SK-N-SH treated with all-trans-retinoic acid at 6 μM for 48 hours (cell line): ENCODE data around the gene BCO2.

Experiments
- GLIS3 ChIP-seq: fragments of 250-450 bp; sonication (Bioruptor Pico); IDR thresholded peaks from 2 replicates; pipeline ENCODE4 v1.5.0; 2020; ENCODE audit warnings: mild to moderate bottlenecking, moderate library complexity
- RARB ChIP-seq: fragments of 250-450 bp; sonication (Bioruptor Pico); IDR thresholded peaks from 2 replicates; pipeline ENCODE4 v1.8.0; 2021; ENCODE audit warnings: mild to moderate bottlenecking, moderate library complexity
- TOX ChIP-seq: fragments of 250-450 bp; sonication (Bioruptor Pico); IDR thresholded peaks from 2 replicates; pipeline ENCODE4 v1.8.0; 2021; ENCODE audit warnings: mild to moderate bottlenecking, moderate library complexity, borderline replicate concordance
- ZFP30 ChIP-seq: fragments of 450-650 bp; formaldehyde crosslinking; IDR thresholded peaks from 2 replicates; pipeline ENCODE4 v1.5.0; 2022; ENCODE audit warnings: mild to moderate bottlenecking, moderate library complexity
- ZNF70 ChIP-seq: fragments of 450-650 bp; formaldehyde crosslinking; IDR thresholded peaks from 2 replicates; pipeline ENCODE4 v1.5.0; 2020; ENCODE audit warnings: mild to moderate bottlenecking, moderate library complexity
- TF ChIP-seq, protein P1 (sequence below): fragments of 250-450 bp; sonication (Bioruptor Pico); IDR thresholded peaks from 2 replicates; pipeline ENCODE4 v1.8.0; 2021; ENCODE audit warnings: low read depth, mild to moderate bottlenecking, moderate library complexity, borderline replicate concordance

- no peak for TF ChIP-seq TOX
- TF ChIP-seq RARB (CRISPR knock-in tag): no peak
- no peak for TF ChIP-seq GLIS3
- TF ChIP-seq, protein P1, sequence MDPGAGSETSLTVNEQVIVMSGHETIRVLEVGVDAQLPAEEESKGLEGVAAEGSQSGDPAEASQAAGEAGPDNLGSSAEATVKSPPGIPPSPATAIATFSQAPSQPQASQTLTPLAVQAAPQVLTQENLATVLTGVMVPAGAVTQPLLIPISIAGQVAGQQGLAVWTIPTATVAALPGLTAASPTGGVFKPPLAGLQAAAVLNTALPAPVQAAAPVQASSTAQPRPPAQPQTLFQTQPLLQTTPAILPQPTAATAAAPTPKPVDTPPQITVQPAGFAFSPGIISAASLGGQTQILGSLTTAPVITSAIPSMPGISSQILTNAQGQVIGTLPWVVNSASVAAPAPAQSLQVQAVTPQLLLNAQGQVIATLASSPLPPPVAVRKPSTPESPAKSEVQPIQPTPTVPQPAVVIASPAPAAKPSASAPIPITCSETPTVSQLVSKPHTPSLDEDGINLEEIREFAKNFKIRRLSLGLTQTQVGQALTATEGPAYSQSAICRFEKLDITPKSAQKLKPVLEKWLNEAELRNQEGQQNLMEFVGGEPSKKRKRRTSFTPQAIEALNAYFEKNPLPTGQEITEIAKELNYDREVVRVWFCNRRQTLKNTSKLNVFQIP (CRISPR knock-in tag): no peak
- TF ChIP-seq ZNF70 (CRISPR knock-in tag): no peak
- no peak for TF ChIP-seq ZFP30
Measured at GRCh38 chr11:112127056-112127455, 48.3 kb upstream of the BCO2 start.
